SK-N-SH treated with all-trans-retinoic acid at 6 μM for 48 hours (cell line): ENCODE data around the gene TMPRSS6.

ENCODE experiments used
- BACH2 ChIP-seq: fragments of 250-450 bp; sonication (Bioruptor Pico); IDR thresholded peaks from 2 replicates; pipeline ENCODE4 v1.9.0; 2021; ENCODE audit warnings: mild to moderate bottlenecking, borderline replicate concordance
- CREB5 ChIP-seq: fragments of 250-450 bp; sonication (Bioruptor Pico); IDR thresholded peaks from 2 replicates; pipeline ENCODE4 v1.5.1; 2020; ENCODE audit warnings: low read depth, mild to moderate bottlenecking, moderate library complexity
- ESRRG ChIP-seq: fragments of 250-450 bp; sonication (Bioruptor Pico); IDR thresholded peaks from 2 replicates; pipeline ENCODE4 v1.6.1; 2021; ENCODE audit warnings: mild to moderate bottlenecking
- SNAI2 ChIP-seq: fragments of 250-450 bp; sonication (Bioruptor Pico); IDR thresholded peaks from 2 replicates; pipeline ENCODE4 v1.5.0; 2020; ENCODE audit warnings: mild to moderate bottlenecking, moderate library complexity
- TSHZ2 ChIP-seq: fragments of 250-450 bp; sonication (Bioruptor Pico); IDR thresholded peaks from 2 replicates; pipeline ENCODE4 v1.5.0; 2020; ENCODE audit warnings: mild to moderate bottlenecking, moderate library complexity

GRCh38 chr22:37117092-37117491, 7.6 kb upstream of the TMPRSS6 start:
- TF ChIP-seq SNAI2 (no peak), TSHZ2 (CRISPR knock-in tag) (no peak), BACH2 (CRISPR knock-in tag) (no peak), ESRRG (CRISPR knock-in tag) (no peak), CREB5 (CRISPR knock-in tag) (no peak)
